ENCODE results near the gene ITPRIPL1. TPM values are rescaled to one million over a fixed set of nuclear protein-coding genes. Genes with fewer than 3 reads are reported as not detected.

ITPRIPL1 gene
- total RNA-seq, 1 donor from 2014 or later: 1.4 TPM

DNA sequence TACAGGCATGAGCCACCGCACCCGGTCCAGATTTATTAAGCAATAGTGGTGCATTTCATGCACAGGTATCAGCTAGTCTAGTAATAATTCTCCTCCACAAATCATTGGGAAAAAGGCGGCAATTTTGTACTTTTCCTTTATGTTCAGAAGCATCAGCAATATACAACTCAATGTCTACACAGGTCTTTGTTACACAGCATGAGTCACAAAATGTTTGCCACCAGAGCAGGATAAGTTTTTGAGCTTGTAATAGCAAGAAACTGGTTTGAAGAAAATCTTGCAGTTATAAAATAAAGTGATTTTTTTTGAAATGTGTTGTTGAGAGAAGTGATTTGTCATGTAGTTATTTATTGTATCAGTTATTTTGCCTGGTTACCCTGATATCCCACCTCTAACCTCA is 4.8 kb upstream of the ITPRIPL1 start:
- DNase-seq (ENCODE audit: missing footprints): no peak
- intact Hi-C loops (cut with DNase I): no loop called here
- ATAC-seq: no peak

DNA sequence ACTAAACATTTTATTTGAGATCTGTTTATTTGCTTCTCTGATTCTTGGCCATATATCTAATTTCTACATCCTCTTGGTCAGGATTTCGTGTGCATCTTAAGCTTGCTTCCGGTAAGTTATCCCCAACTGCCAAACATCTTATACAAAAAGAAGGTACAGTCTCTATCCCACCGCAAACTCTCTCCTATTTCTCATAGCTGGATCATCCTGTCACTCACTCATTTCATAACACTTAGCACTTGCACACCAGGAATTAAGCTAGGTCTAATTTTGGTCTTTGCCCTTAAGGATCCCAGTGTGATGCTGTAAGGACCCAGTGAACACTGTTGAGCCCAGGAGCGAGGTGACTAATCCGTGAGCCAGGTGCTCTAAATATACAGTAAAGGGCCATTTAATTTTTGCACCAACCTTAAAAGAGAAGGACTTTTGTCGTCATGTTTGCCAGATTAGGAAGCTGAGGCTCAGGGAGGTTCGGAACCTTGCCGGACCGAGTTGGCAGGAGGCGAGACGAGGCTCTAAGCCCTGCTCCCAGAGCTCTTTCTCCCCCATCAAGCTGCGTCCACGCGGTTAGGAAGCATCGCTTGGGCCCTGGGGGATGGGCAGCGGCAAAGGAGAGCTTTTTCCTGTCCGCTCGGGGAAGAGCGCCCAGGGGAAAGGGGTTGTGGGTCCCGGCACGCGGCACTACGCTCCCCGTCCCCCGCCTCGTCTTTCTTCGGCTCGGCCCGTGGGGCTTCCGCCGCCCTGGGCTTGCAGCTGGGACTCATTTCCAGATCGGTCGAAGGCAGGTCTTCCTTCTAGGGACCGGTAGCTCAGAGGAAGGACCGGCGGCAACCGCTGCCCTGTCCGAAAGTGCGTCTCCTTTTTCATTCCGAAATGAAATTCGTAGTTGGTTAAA is 4.1 kb upstream of the ITPRIPL1 start:
- ATAC-seq: peak; percentile 45
- no peak for DNase-seq (ENCODE audit: missing footprints)
- intact Hi-C loops (cut with DNase I): no loop called here

DNA sequence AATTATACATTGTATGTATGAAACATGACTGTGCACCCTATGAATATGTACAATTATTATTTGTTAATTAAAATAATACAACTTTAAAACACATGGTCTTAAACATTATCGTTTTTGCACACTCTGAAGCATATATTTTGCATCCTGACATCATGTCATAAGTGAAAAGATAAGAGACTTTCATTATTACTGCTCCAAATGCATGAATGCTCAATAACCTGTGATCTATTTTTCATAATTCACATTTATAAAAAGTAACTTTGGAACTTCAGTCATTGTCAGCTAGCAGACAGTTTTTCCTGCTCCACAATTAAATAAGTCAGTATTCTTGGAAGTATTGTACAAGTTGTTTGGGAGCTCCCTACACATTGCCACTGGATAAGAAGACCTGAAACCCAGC is 1.3 kb upstream of the ITPRIPL1 start:
- ATAC-seq (no peak), DNase-seq (ENCODE audit: missing footprints) (no peak)
- intact Hi-C loops (cut with DNase I): no loop called here

DNA sequence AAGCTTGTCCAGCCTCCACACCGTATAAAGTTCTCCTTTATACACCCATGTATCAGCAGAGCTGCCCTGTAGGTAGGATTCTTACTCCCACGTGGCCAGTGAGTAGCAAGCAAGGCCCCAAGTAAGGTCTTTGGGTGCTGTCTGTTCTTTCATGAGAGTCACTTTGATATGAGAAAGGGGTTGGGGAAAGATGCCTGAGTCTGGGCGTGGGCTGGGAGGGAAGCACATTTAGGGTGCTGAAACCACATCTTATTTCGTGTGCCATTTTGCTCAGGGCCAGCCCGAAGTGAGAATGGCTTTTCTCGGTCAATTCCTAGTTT is 436 bp upstream of the ITPRIPL1 start:
- intact Hi-C loops (cut with DNase I): no loop called here
- ATAC-seq (no peak), DNase-seq (ENCODE audit: missing footprints) (no peak)

DNA sequence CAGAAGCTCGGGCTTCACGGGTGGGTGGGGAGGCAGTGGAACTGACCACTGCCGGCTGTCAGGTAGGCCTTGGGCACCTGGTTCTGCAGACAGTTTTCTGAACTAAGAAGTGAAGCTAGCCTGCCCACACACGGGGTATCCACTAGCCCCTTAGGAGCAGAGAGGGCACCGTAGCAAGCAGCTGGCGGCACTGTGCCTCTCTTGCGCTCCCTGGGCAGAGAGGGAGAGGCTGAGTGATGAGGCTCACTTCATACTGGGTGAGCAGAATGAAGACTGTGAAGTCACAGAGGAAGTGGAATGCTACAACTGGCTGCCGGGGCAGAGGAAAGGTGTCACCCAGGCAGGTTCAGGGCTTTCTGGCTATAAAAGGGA is 753 bp downstream of the ITPRIPL1 start:
- DNase-seq (ENCODE audit: missing footprints) (no peak), ATAC-seq (no peak)
- intact Hi-C loops (cut with DNase I): no loop called here

DNA sequence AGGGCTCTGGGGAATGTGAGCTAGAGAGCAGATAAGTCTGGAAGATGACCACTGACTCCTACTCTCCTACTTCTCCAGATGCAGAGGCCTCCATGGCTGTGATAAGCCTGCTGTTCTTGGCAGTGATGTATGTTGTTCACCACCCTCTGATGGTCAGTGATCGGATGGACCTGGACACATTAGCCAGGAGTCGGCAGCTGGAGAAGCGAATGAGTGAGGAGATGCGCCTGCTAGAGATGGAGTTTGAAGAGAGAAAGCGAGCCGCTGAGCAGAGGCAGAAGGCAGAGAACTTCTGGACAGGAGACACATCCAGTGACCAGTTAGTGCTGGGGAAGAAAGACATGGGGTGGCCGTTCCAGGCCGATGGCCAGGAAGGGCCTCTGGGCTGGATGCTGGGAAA is 1.4 kb downstream of the ITPRIPL1 start:
- DNase-seq (ENCODE audit: missing footprints) (no peak), ATAC-seq (no peak)
- intact Hi-C loops (cut with DNase I): no loop called here

DNA sequence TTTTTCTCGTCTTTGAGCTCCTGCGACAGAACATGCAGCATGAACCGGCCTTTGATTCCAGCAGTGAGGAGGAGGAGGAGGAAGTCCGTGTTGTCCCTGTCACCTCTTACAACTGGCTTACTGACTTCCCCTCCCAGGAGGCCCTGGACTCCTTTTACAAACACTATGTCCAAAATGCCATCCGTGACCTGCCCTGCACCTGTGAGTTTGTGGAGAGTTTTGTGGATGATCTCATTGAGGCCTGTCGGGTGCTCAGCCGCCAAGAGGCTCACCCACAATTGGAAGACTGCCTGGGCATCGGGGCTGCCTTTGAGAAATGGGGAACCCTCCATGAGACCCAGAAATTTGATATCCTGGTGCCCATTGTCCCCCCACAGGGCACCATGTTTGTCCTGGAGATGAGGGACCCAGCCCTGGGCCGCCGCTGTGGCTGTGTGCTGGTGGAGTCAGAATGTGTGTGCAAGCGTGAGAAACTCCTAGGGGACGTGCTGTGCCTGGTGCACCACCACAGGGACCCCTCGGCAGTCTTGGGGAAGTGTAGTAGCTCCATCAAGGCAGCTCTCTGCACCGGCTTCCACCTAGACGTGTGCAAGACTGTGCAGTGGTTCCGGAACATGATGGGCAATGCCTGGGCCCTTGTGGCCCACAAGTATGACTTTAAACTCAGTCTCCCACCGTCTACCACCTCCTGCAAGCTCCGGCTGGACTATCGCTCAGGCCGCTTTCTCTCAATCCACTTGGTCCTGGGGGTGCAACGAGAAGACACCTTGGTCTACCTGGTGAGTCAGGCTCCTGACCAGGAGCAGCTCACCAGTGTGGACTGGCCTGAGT is 2.1 kb downstream of the ITPRIPL1 start:
- intact Hi-C loops (cut with DNase I): no loop called here
- ATAC-seq (no peak), DNase-seq (ENCODE audit: missing footprints) (no peak)

DNA sequence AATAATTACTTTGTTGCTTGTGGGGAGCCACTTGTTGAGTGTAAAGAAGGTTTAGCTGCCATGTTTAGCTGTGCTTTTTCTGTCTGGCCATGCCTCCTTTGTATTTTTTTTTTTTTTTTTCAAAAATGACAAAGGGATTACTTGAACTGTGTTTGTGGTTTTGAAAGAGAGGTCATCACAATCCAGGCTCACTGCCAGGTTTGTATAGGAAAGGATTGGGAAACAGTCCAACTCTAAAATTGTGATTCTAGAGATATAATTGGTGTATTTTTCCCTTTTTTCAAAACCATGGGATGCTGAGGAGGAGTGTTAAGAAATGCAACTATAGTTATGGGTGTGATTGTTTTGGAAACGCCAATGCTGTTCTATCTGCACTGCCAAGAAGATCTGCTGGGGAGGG is 4.3 kb downstream of the ITPRIPL1 start:
- intact Hi-C loops (cut with DNase I): no loop called here
- DNase-seq (ENCODE audit: missing footprints) (no peak), ATAC-seq (no peak)

DNA sequence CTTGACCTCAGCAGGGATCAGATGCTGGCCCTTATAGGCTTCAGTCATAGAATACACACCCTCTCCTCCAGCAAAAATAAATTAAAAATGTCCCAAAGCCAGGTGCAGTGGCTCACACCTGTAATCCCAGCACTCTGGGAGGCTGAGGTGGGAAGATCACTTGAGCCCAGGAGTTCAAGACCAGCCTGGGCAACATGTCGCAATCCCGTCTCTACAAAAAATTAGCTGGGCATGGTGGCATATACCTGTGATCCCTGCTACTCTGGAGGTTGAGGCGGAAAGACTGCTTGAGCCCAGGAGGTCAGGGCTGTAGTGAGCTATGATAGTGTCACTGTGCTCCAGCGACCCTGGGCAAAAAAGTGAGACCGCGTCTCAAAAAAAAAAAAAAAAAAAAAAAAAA is 4.8 kb downstream of the ITPRIPL1 start:
- ATAC-seq (no peak), DNase-seq (ENCODE audit: missing footprints) (no peak)
- intact Hi-C loops (cut with DNase I): no loop called here

DNA sequence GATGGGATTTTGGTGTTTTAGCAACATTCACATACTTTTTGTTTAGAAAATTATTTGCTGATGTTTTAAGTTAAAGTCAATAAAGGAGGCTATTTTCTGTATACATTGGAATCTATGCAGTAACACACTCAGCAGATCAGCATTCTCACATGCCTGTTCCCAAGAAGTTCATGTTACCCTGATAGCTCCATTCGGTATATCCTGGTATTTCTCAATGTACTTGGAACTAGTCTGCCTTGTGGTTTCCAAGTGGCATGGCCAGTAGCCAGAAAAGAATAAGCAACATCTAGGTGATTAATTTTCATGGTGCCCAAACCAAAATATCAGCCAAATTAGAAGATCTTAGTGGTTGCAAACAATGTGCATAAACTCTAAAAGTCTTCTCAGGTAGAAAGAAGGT is 5.3 kb downstream of the ITPRIPL1 start:
- DNase-seq (ENCODE audit: missing footprints) (no peak), ATAC-seq (no peak)
- intact Hi-C loops (cut with DNase I): no loop called here

DNA sequence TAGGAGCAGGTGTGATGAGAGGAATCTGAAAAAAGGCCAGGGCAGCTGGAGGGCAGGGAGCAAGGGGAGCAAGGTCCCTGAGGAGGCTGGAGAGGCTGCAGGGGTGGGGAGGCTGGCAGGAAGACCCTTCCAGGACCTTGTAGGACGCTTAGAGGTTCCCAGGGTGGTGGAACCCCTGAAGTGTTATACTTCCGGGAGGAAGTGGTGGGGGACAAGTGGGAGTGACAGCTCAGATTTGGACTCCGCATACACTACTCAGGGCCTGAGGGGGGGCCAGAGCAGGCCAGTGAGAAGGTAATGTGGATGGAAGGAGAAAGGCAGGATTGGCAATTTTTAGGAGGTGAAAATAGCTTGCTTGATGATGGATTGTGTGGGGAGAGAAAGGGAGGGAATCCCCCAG is 8.6 kb downstream of the ITPRIPL1 start:
- no peak for DNase-seq (ENCODE audit: missing footprints)
- intact Hi-C loops (cut with DNase I): no loop called here

DNA sequence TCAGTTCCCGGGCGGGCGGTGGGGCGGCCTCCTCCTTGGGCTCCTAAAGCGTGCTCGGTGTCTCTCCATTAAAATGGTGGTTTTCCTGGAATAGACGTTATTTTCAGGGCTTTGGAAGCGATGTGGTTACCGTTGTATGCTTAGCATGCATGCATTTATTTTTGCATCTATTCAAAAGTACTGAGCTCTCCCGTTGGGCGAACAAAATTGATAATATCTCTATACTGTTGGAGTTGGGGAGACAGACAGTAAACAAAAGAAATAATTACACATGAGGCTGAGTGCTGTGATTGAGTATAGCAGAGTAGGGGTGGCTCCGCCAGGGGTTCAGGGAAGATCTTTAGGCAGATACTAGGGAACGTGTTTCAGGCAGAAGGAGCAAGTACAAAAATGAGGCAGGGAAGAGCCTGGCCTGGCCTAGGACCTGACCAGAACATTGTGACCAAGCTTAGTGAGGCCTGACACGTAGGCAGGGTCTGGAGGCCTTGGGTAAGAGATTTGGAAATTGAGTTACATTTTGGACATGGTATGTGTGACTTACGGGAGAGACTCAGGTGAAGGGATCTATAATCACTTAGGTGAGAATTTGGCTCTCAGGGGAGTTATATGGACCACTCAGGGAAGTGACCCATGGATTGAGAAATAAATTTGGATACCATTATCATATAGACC is 11.1 kb downstream of the ITPRIPL1 start:
- intact Hi-C loops (cut with DNase I): loop anchor here (5.0 kb wide), 1 partner anchor 171 kb away; the partner anchor contains the start of gene NEURL3
- DNase-seq (ENCODE audit: missing footprints) (no peak), ATAC-seq (no peak)

More for the DNA sequence above, 8.6 kb downstream of the ITPRIPL1 start:
- ATAC-seq: no peak

DNA sequence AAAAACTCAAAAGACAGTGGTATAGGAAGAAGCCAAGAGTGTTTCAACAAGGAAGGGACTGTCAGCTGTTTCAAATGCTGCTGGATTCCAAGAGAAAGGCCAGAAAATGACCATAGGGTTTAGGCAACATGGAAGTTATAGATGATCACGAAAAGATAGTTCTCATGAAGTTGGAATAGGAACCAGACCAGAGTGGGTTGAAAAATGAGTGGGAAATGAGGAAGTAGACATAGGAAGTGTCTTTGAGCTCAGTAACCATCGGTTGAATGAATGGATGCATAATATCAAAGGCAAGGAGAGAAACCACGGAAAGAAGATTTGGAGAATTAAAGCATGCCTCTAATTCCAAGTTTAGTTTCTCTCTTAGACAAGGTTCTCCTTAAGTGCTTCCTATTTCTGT is 11.8 kb downstream of the ITPRIPL1 start:
- intact Hi-C loops (cut with DNase I): loop anchor here (5.0 kb wide), 1 partner anchor 170 kb away; the partner anchor contains the start of gene NEURL3
- DNase-seq (ENCODE audit: missing footprints): no peak
- no peak for ATAC-seq

DNA sequence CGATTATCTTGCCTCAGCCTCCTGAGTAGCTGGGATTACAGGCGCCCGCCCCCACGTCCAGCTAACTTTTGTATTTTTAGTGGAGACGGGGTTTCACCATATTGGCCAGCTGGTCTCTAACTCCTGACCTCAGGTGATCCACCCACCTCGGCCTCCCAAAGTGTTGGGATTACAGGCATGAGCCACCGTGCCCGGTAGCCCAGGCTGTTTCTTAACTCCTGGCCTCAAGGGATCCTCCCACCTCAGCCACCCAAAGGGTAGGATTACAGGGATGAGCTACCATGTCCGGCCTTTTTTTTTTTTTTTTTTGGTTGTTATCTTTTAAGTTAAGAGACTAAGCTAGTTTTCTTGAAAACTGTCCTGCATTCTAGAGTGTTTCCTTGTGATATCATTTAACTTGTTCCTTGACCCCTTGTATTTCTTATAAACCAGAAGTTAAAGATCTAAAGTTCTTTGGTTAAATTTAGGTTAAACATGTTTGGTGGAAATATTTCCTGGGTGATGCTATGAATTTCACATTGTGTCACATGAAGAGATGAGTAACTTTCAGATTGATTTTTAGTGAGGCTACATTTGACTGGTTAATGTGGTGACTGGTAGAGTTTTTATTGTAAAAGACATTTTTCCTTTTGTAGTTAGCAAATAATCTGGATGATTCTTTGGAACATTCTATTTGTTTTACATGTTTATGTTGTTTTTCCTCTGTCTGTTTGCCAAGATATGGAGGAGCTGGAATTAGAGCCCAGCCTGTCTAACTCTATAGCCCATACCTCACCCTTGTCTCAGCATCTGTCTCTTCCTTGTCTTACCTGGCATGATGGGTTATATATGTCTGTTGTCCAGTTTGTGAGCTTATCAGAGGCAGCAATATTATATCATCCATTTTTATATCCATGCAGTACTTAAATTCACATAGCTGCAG is 15.6 kb downstream of the ITPRIPL1 start:
- DNase-seq (ENCODE audit: missing footprints) (no peak), ATAC-seq (no peak)
- intact Hi-C loops (cut with DNase I): no loop called here

DNA sequence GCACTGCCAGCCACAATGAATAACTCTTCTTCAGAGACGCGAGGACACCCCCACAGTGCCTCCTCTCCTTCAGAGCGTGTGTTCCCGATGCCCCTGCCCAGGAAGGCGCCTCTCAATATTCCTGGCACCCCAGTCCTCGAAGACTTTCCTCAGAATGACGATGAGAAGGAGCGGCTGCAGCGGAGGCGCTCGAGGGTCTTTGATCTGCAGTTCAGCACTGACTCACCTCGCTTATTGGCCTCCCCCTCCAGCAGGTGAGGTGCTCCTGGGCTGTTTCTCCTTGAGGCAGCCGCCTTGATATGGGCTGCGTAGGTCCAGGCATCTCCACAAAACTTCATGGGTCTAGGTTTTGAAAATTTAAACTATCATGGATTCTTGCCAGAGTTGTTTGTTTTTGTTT is 16.5 kb downstream of the ITPRIPL1 start:
- intact Hi-C loops (cut with DNase I): no loop called here
- ATAC-seq: no peak
- DNase-seq (ENCODE audit: missing footprints): no peak

DNA sequence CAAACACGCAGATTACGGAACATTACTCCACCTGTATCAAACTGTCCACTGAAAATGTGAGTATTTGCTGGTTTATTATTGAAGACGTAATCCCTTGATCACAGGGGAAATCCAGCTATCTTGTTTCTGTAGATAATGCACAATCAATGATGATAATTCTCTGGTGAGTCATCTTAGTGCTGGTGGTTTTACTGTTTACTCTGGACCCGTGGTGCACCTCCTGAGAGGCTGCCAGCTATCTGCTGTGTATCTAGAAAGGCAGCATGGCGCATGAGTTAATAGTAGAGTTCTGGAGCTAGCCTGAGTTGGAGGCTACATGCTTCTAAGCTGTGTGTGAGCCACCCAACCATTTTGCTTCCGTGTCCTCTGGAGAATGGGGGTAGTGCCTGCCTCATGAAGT is 17.0 kb downstream of the ITPRIPL1 start:
- ATAC-seq (no peak), DNase-seq (ENCODE audit: missing footprints) (no peak)
- intact Hi-C loops (cut with DNase I): no loop called here

DNA sequence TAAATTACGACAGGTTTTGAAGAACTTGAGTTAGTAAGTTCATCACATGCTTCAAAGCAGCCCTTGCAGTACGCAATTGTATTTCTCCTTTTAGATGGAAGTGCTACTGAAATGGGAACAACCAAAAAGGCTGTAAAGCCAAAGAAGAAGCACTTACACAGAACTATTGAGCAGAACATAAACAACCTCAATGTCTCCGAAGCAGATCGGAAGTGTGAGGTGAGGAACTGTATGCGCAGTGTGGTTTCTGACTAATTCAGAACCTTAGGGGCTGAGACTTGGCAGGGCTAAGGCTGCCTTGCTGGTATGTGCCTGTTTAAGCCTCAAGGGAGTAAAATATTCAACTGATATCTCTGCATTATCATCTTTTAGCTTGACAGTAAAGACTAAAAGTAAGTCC is 18.9 kb downstream of the ITPRIPL1 start:
- intact Hi-C loops (cut with DNase I): no loop called here
- ATAC-seq: peak; percentile 25

DNA sequence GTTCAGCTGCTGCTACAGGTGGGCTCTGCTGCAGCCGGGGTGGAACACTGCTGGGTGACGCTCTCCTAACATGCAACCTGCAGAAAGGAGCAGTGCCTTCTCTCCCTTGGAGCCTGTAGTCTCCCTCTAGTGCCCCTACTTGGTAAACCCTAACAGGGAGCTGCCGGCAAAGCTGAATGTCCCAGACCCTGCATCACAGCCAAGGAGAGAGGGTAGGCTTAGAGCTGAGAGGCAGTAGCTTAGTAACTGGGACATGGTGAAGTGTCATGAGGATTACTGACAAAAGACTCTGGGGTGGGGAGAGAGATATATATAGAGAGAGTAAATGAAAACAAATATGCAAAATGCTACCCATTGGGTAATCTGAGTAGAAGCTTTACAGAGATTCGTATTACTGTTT is 20.3 kb downstream of the ITPRIPL1 start:
- DNase-seq (ENCODE audit: missing footprints): no peak
- peak; percentile 85 for ATAC-seq
- intact Hi-C loops (cut with DNase I): no loop called here

More for the DNA sequence above, 18.9 kb downstream of the ITPRIPL1 start:
- DNase-seq (ENCODE audit: missing footprints): no peak

Data from Right ventricle myocardium inferior (tissue), 1 donor.